Large intestine (tissue), 3 donors: ENCODE results near the gene TLCD2. TPM values are rescaled to one million over a fixed set of nuclear protein-coding genes. Genes with fewer than 3 reads are reported as not detected.
A peak's percentile ranks its signal among the peaks of the same experiment; 100 is the strongest.
"Not testable (repeated sequence)": the region's sequence is repeated elsewhere in the genome, so short reads cannot be mapped to it uniquely, and the experiment has no call there.

Experiments
- DNase-seq, 2 donors: peaks; one replicate each; pipeline versions ENCODE4 v3.0.0 to v3.0.0-alpha.2; 2013
- H3K27ac ChIP-seq: one replicate; pipeline ENCODE4 v1.5.1; 2013; ENCODE audit warnings: low read length
- H3K27me3 ChIP-seq: 2 replicates; pipeline ENCODE4 v1.6.1; 2013; ENCODE audit warnings: low read length; ENCODE audit not compliant: control insufficient read depth, insufficient read depth
- H3K36me3 ChIP-seq: 2 replicates; pipeline ENCODE4 v1.6.1; 2013; ENCODE audit warnings: low read length; ENCODE audit not compliant: control insufficient read depth, insufficient read depth
- H3K4me1 ChIP-seq: one replicate; pipeline ENCODE4 v1.6.1; 2013; ENCODE audit warnings: low read length; ENCODE audit not compliant: control insufficient read depth, insufficient read depth
- H3K4me3 ChIP-seq: one replicate; pipeline ENCODE4 v1.5.1; 2013; ENCODE audit warnings: low read length
- H3K9me3 ChIP-seq: one replicate; pipeline ENCODE4 v1.6.1; 2013; ENCODE audit warnings: mild to moderate bottlenecking, low read depth, low read length, moderate library complexity; ENCODE audit not compliant: control insufficient read depth
- WGBS: methylation state at CpG from one replicate; pipeline ENCODE4 v1.1.5; 2013; ENCODE audit warnings: low lambda C conversion rate; ENCODE audit not compliant: insufficient coverage; 5-methylcytosine and 5-hydroxymethylcytosine counted together
- polyA plus RNA-seq: library from polyadenylated mRNA; unstranded; fragments of 120-200 nt; gene quantifications from one replicate; pipeline ENCODE4 v1.2.1, GENCODE V29; 2013

The TLCD2 gene
- polyA plus RNA-seq, 1 donor = 2.8 TPM

GRCh38 chr17:1746975-1747543 is 36.9 kb upstream of the TLCD2 start:
- H3K9me3 ChIP-seq = peaks cover 8% of the 10 kb centered on the region
- H3K4me1 ChIP-seq = peaks cover 16% of the 10 kb centered on the region
- no CpG with 5 or more reads among the region's 22 CpGs for WGBS
- peaks cover 7% of the 10 kb centered on the region for H3K36me3 ChIP-seq
- no peak overlapping the region for H3K27ac ChIP-seq
- H3K27me3 ChIP-seq = no peaks in the 10 kb centered on the region
- DNase-seq = peak in 1 of 2 donors; percentile 53
- no peak overlapping the region for H3K4me3 ChIP-seq

- no peak for DNase-seq
- Histone ChIP-seq H3K4me1 (peaks cover 18% of the 10 kb centered on the region), H3K27me3 (no peaks in the 10 kb centered on the region), H3K36me3 (peaks cover 7% of the 10 kb centered on the region), H3K27ac (no peak overlapping the region), H3K4me3 (no peak overlapping the region), H3K9me3 (peaks cover 8% of the 10 kb centered on the region)
- WGBS = no CpG with 5 or more reads among the region's 12 CpGs
These were observed 35.4 kb upstream of the TLCD2 start for GRCh38 chr17:1745513-1746020.

- peaks cover 18% of the 10 kb centered on the region for H3K4me1 ChIP-seq
- peaks cover 7% of the 10 kb centered on the region for H3K36me3 ChIP-seq
- H3K9me3 ChIP-seq = peaks cover 8% of the 10 kb centered on the region
- no peak overlapping the region for H3K27ac ChIP-seq
- no CpG with 5 or more reads among the region's 29 CpGs for WGBS
- DNase-seq = no peak
- no peaks in the 10 kb centered on the region for H3K27me3 ChIP-seq
- no peak overlapping the region for H3K4me3 ChIP-seq
These were observed 34.7 kb upstream of the TLCD2 start for GRCh38 chr17:1744551-1745512.

GRCh38 chr17:1743088-1743439 is 32.9 kb upstream of the TLCD2 start:
- DNase-seq = no peak
- H3K36me3 ChIP-seq = peaks cover 3% of the 10 kb centered on the region
- peaks cover 4% of the 10 kb centered on the region for H3K9me3 ChIP-seq
- no peak overlapping the region for H3K4me3 ChIP-seq
- H3K4me1 ChIP-seq = peaks cover 20% of the 10 kb centered on the region
- H3K27ac ChIP-seq = peak overlapping the region; percentile 7
- WGBS = no CpG with 5 or more reads among the region's 2 CpGs
- H3K27me3 ChIP-seq = no peaks in the 10 kb centered on the region

- Histone ChIP-seq H3K4me3 (no peak within 1 kb of the TSS), H3K9me3 (no peaks in the 10 kb centered on the region), H3K4me1 (peaks cover 25% of the 10 kb centered on the region), H3K27ac (peak within 1 kb of the TSS; percentile 7), H3K27me3 (no peaks in the 10 kb centered on the region), H3K36me3 (peaks cover 9% of the 10 kb centered on the region)
- WGBS = no CpG with 5 or more reads among the region's 10 CpGs
- peak; percentile 46 to 76 for DNase-seq
These were observed 32.4 kb upstream of the TLCD2 start, which contains the start of gene SERPINF2 for GRCh38 chr17:1742371-1743087. TSS of gene SERPINF2 (plus strand) at chr17:1742871. CDS start at chr17:1744996, 2,125 bp downstream.

GRCh38 chr17:1741899-1742298 is 31.7 kb upstream of the TLCD2 start:
- WGBS = no CpG with 5 or more reads among the region's 7 CpGs
- not testable (repeated sequence) for DNase-seq, H3K9me3 ChIP-seq, H3K27me3 ChIP-seq, H3K4me3 ChIP-seq
- peaks cover 28% of the 10 kb centered on the region for H3K4me1 ChIP-seq
- peaks cover 12% of the 10 kb centered on the region for H3K36me3 ChIP-seq
- H3K27ac ChIP-seq = peak overlapping the region; percentile 7

GRCh38 chr17:1737531-1738291 is 27.5 kb upstream of the TLCD2 start:
- Histone ChIP-seq H3K9me3 (peaks cover 6% of the 10 kb centered on the region), H3K4me3 (no peak overlapping the region), H3K4me1 (peaks cover 32% of the 10 kb centered on the region), H3K27me3 (no peaks in the 10 kb centered on the region), H3K36me3 (peaks cover 30% of the 10 kb centered on the region), H3K27ac (no peak overlapping the region)
- no CpG with 5 or more reads among the region's 21 CpGs for WGBS
- DNase-seq = no peak

- no CpG with 5 or more reads among the region's 25 CpGs for WGBS
- DNase-seq = peak; percentile 87 to 90
- H3K36me3 ChIP-seq = peaks cover 33% of the 10 kb centered on the region
These were observed 26.4 kb upstream of the TLCD2 start for GRCh38 chr17:1736348-1737281.

GRCh38 chr17:1735834-1736347 is 25.7 kb upstream of the TLCD2 start:
- peaks cover 25% of the 10 kb centered on the region for H3K4me1 ChIP-seq
- WGBS = no CpG with 5 or more reads among the region's 17 CpGs
- peak overlapping the region; percentile 61 for H3K27ac ChIP-seq
- H3K36me3 ChIP-seq = peaks cover 35% of the 10 kb centered on the region
- no peak for DNase-seq
- no peaks in the 10 kb centered on the region for H3K27me3 ChIP-seq
- no peak overlapping the region for H3K4me3 ChIP-seq
- peaks cover 6% of the 10 kb centered on the region for H3K9me3 ChIP-seq

More at GRCh38 chr17:1736348-1737281, 26.4 kb upstream of the TLCD2 start:
- H3K4me1 ChIP-seq = peaks cover 25% of the 10 kb centered on the region
- H3K9me3 ChIP-seq = peaks cover 6% of the 10 kb centered on the region
- peak overlapping the region; percentile 61 for H3K27ac ChIP-seq
- H3K27me3 ChIP-seq = no peaks in the 10 kb centered on the region
- no peak overlapping the region for H3K4me3 ChIP-seq
